ENCODE results near the gene OR10G7. TPM values are rescaled to one million over a fixed set of nuclear protein-coding genes. Genes with fewer than 3 reads are reported as not detected.

OR10G7 gene
- total and polyA plus RNA-seq, 2 donors = not detected

Other genes starting within 250 kb of the OR10G7 start
- not detected for gene OR6M1, start 235.0 kb downstream of the OR10G7 start, total RNA-seq
- not detected for gene OR6M1, start 235.0 kb downstream of the OR10G7 start, polyA plus RNA-seq
- not detected for gene TMEM225, start 155.7 kb downstream of the OR10G7 start, total RNA-seq
- not detected for gene TMEM225, start 155.7 kb downstream of the OR10G7 start, polyA plus RNA-seq
- gene OR8D4, start 139.2 kb downstream of the OR10G7 start, total RNA-seq = 0.21 TPM
- not detected for gene OR8D4, start 139.2 kb downstream of the OR10G7 start, polyA plus RNA-seq
- gene OR4D5, start 101.7 kb downstream of the OR10G7 start, total RNA-seq = not detected
- gene OR4D5, start 101.7 kb downstream of the OR10G7 start, polyA plus RNA-seq = not detected
- not detected for gene OR6T1, start 97.5 kb downstream of the OR10G7 start, total RNA-seq
- not detected for gene OR6T1, start 97.5 kb downstream of the OR10G7 start, polyA plus RNA-seq
- gene OR10S1, start 63.5 kb downstream of the OR10G7 start, total RNA-seq = not detected
- gene OR10S1, start 63.5 kb downstream of the OR10G7 start, polyA plus RNA-seq = not detected
- gene OR10G6, start 46.2 kb downstream of the OR10G7 start, total RNA-seq = not detected
- gene OR10G6, start 46.2 kb downstream of the OR10G7 start, polyA plus RNA-seq = not detected
- gene OR10G4, start 28.3 kb downstream of the OR10G7 start, total RNA-seq = not detected
- not detected for gene OR10G4, start 28.3 kb downstream of the OR10G7 start, polyA plus RNA-seq
- gene OR10G9, start 18.3 kb downstream of the OR10G7 start, total RNA-seq = not detected
- gene OR10G9, start 18.3 kb downstream of the OR10G7 start, polyA plus RNA-seq = not detected
- not detected for gene OR10G8, start 14.5 kb downstream of the OR10G7 start, total RNA-seq
- gene OR10G8, start 14.5 kb downstream of the OR10G7 start, polyA plus RNA-seq = not detected
- gene VWA5A, start 74.1 kb upstream of the OR10G7 start, total RNA-seq = 36.2 TPM
- 21.0 TPM for gene VWA5A, start 74.1 kb upstream of the OR10G7 start, polyA plus RNA-seq
- not detected for gene OR10D3, start 142.0 kb upstream of the OR10G7 start, total RNA-seq
- gene OR10D3, start 142.0 kb upstream of the OR10G7 start, polyA plus RNA-seq = not detected
- not detected for gene OR8G1, start 199.8 kb upstream of the OR10G7 start, total RNA-seq
- gene OR8G1, start 199.8 kb upstream of the OR10G7 start, polyA plus RNA-seq = not detected
- not detected for gene OR8G5, start 215.1 kb upstream of the OR10G7 start, total RNA-seq
- not detected for gene OR8G5, start 215.1 kb upstream of the OR10G7 start, polyA plus RNA-seq